ENCODE measurements around the gene XRCC4.
"Not testable (repeated sequence)": the region's sequence is repeated elsewhere in the genome, so short reads cannot be mapped to it uniquely, and the experiment has no call there.

The XRCC4 gene
- total RNA-seq, result 8.8 to 9.8 reads per million in 2 donors

DNA sequence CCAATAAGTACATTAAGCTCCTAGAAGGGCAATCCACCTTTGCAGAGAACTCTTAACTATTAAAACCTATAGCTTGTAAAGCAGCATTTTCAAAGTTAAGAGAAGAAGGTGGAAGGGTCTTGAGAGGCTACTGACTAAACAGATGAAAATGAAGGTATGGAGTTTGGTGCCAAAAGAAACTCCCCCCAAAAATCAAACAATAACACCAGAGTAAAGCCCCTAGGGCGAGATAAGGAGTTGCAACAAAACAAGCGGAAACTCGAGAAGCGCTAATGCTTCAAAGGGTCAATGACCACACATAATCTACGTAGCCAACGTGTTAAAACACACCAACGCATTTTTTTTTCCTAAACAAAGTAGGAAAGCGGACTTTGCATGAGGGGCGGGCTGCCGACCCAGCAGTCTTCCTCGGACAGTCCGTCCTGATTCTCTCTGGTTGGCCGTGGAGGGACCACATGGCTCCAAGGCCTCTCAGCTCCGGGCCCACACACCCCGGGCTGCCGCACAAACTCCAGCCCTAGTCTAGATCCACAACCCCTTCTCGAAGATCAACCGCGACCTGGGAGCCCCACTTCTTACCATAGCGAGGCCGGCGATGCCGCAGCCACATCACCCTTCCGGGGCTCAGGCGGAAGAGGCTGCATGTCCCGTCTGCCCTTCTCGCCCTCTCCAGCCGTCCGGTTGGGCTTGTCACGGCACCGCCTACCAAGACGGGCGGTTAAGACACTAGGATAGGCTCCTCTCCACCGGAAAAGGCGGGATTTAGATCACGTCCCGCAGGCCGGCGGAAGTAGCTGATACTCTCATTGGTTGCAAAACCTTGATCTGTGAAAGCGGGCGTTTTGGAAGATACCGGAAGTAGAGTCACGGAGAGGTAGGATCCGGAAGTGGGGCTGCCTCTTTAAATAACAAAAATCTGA is at the start of gene XRCC4, which contains the start of gene TMEM167A:
TSS of gene XRCC4 (plus strand) at position 806 of the 920 bp plus-strand sequence. CDS start 27,373 bp downstream, outside the sequence.
TSS of gene TMEM167A (minus strand) at position 653 of the 920 bp plus-strand sequence. CDS start at position 582, 71 bp downstream.
- DNase-seq, result peak; percentile 70

DNA sequence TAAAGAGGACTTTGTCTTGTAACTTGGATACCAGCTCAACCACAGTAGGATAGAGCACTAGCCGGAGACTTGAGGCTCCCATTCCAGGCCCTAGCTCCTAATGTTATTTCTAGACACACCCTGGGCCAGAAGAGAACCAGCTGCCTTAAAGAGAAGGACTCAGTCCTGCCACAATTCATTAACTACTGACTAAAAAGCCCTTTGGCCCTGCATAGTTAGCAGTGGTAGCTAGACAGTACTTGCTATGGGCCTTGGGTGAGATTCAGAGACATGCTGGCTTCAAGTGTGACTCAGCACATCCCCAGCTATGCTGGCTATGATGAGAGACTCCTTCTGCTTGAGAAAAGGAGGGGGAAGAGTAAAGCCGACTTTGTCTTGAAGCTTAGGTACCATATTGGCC is 47.4 kb upstream of the XRCC4 start:
- DNase-seq, result no peak

GRCh38 chr5:83031381-83031780 is 46.0 kb upstream of the XRCC4 start:
- no peak for DNase-seq

- no peak for DNase-seq
Measured at GRCh38 chr5:83034036-83034435, 43.3 kb upstream of the XRCC4 start.

- DNase-seq, result no peak
Measured at GRCh38 chr5:83034528-83035207, 42.7 kb upstream of the XRCC4 start.

GRCh38 chr5:83035373-83036100 is 41.8 kb upstream of the XRCC4 start:
- DNase-seq, result no peak

DNA sequence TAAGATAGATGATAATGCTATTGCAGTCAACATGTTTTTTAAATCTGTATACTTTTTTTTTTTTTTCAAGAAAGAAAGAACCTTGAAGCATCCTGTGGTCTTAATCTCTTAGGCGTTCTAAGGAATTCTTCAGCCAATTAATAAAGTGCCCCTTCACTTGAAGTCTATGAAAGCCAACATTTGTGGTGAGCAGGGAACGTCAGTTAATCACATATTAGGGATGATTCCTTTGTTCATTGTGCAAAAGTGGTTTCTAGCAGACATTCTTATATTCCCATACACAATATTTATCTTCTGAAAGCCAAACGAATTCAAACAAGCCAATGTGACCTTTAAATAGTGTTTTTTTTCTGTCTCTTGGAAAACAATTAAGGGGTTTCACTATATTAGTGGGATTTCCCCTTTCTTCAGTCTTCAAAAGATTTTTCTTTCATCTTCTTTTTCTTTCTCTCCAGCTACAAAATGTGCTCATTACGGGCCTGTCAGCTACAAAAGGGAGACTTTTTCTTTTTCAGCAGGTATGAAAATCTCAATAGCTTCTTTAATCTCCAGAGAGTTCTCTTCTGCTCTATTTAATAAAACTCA is 40.3 kb upstream of the XRCC4 start:
- no peak for DNase-seq

DNA sequence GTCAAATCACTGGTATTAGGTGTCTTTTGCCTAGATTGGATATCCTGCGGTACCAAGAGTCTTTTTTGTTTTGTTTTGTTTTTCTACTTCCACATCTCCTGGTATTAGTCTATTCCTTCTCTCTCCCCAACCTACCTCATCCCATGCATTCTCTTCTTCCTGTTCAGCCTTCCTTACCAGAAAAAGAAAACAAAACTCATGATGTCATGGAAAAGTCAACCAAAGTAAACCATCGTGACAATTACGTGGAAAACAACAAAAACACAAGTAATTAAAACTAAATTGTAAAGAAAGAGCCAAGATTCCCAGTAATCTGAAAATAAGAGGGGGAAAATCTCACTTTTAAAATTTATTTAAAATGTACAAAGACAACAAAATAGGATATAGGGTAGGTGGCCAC is 38.4 kb upstream of the XRCC4 start:
- no peak for DNase-seq

DNA sequence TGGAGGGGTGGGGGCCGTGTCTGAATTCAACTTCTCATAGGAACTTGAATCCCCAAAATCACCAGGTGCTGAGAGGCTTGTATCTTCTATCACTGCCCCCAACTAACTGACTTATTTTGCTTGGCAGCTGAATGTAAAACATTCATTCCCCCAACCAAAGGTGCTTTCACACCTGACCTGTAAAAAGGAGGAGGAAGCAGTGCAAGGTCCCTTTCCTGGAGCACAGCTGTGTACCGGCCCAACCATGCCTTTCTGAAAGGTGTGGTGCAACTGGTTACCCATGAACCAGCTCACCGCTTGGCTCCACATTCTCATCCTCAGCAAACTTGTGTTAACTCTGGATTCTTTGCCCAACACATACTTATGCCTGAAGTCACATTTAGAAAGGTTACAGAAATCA is 34.8 kb upstream of the XRCC4 start:
- no peak for DNase-seq

DNA sequence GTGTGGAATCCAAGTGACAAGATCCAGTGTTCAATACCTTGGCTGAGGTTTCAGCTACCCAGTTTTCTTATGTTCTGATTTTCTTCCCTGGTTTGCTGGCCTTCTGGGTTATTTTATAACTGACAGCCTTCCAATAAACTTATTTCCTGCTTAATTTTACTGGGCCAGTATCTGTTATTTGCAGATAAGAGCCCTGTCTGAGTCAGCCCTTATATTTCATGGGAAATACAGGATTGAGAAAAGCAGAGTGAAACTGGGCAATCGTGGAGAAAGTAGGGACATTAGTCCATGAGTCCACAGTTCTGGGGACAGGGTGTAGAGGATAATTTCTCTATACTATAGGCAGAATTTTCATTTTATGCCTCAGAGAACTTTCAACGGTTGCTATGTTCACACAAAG is 32.4 kb upstream of the XRCC4 start:
- no peak for DNase-seq

- DNase-seq, result no peak
Measured at GRCh38 chr5:83048277-83048676, 29.1 kb upstream of the XRCC4 start.

- DNase-seq, result no peak
Measured at GRCh38 chr5:83048811-83049210, 28.5 kb upstream of the XRCC4 start.

DNA sequence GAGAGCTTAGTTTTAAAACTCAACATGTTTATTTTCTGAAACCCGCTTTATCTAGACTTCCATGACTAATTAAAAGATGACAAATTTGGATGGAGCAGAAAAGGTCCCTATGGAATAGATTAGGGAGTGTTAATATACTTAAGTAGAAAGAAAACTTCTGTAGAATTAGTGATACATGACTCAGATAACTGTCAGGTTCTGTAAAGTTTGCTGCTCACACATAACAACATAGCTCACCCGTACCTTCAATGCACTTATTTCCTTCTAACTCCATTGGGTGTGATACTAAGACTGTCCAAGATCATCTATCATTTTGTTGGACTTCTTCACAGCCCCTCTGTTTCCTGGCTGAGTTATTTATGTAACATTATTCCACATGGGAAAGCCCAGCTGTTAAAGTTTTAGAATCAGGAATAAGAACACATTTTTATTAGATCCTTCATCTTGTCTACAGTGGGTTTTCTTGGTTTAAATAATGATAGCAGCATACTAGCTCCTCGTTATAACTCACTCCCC is 27.9 kb upstream of the XRCC4 start:
- no peak for DNase-seq

DNA sequence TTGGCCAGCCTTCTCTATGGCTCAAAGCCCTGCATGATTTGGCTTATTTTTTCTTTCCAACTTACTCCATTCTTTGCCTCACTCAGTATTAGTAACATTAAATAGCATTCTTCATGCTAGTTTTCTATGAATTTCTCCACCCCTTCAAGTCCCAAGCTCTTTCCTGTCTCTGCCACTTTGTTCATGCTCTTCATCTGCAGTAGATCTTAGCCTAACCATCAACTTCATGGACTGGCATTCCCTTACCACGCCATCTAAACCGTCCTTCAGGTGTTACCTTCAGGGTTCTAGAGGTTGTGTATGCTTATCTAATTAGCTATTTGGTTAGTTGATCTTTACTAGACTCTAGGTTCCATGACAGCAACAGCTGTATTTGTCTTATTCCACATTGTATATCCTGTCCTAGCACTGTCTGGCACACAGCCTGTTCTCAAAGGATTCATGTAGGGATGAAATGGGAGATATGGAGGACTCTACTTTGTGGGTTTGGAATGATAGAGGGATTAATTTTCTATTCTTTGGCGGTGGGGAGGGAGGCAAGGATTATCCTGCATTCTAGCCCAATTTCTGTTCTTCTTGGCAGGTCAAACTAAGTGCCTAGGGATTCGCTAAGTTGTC is 26.5 kb upstream of the XRCC4 start:
- no peak for DNase-seq

DNA sequence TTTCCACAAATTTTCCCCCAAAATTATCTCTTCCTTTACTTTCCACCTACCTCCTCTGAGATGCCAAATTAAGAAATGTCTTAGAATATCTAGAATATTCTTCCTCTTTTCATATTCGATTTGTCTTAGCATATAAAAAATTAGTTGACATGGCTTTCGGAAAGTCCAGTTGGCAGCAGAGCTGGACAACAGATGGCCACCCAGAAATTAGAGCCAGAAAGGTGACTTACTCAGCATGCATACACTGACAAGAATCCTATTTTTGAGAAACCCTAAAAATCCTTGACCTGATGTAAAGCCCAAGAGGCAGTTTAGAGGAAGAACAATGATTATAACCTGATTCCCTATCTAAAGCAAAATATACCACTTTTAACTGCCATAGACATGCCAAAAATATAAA is 22.2 kb upstream of the XRCC4 start:
- no peak for DNase-seq

DNA sequence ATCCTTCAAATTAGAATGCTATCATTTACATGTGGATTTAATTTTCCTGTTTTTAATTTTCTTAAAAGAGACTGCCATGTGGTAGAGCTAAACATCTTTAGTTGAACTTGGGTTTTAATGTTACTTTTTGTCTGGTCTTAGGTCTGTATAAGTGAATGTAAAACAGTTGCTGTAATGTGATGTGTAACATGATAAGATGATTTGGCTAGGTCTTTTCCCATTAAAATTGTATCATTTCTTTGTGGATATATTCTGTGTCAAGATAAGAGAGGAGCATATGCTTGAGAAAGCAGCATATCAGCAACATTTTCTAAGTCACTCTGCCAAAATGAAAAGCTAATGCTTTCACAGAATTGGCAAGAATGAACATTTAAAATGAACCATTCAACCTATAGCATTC is 18.6 kb upstream of the XRCC4 start:
- no peak for DNase-seq

- no peak for DNase-seq
Measured at GRCh38 chr5:83059341-83059740, 18.0 kb upstream of the XRCC4 start.

- DNase-seq, result no peak
Measured at GRCh38 chr5:83066548-83067110, 10.7 kb upstream of the XRCC4 start.

DNA sequence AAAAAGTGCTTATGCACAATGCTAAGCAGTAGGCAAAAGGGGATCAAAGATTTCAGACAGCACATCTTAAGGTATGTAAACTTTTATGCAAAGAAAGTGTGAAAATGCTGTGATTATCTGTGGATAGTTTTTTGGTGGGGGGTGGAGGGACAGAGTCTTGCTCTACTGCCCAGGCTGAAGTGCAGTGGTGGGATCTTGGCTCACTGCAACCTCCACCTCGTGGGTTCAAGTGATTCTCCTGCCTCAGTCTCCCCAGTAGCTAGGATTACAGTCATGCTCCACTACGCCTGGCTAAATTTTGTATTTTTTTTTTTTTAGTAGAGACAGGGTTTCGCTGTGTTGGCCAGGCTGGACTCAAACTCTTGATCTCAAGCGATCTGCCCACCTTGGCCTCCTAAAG is 10.0 kb upstream of the XRCC4 start:
- DNase-seq, result not testable (repeated sequence)

- no peak for DNase-seq
Measured at GRCh38 chr5:83069096-83069799, 8.1 kb upstream of the XRCC4 start.

All from activated gamma-delta T cell (primary cell).